ENCODE measurements around the gene ZC3H10.

DNA sequence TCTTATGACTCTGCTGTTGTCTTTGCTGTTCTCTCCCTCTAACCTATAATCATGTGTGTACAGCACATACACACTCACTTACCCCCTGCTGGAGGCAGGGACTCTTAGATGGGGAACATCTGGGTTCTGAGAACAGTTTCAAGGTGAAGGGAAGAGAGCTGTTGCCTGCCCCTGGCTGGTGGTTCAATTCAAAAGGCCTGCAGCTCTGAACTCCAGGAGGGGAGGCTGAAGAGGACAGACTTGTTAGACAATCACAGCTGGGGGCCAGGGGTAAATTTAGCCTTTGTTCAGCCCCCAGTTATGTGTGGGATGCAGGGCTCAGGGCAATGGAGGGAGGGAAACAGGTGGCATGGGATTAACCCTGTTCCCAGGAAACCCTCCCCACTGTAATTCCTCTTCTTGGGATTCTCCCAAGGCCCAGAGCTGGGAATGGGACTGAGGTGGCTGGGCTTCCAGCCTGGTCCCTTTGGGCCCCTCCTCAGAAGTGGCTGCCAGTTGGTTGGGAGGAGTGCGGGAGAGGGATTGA lies 36.2 kb downstream of the ZC3H10 start:
- TF ChIP-seq CTCF (IDR thresholded peaks at IDR 0.05; ENCODE audit: low read depth, low read length) (no peak), POLR2A (IDR thresholded peaks at IDR 0.05; ENCODE audit: extremely low read depth, insufficient read length) (no peak)

Data from NB4 (cell line).